ENCODE data around the gene ZNF593.

- TF ChIP-seq POLR2AphosphoS5 (IDR thresholded peaks at IDR 0.05; ENCODE audit: low read depth, low read length) (no peak), POLR2A (IDR thresholded peaks at IDR 0.05; ENCODE audit: low read depth, low read length) (no peak), TAF1 (IDR thresholded peaks at IDR 0.05; ENCODE audit: borderline replicate concordance, low read depth, low read length) (no peak)
Observed at GRCh38 chr1:26126321-26127084, 43.2 kb upstream of the ZNF593 start.

All from GM12892 (cell line).